ENCODE results near the gene KCNE4. TPM values are rescaled to one million over a fixed set of nuclear protein-coding genes. Genes with fewer than 3 reads are reported as not detected.

KCNE4 gene
- total and polyA plus RNA-seq, 2 experiments from 2014 or later: not detected

DNA sequence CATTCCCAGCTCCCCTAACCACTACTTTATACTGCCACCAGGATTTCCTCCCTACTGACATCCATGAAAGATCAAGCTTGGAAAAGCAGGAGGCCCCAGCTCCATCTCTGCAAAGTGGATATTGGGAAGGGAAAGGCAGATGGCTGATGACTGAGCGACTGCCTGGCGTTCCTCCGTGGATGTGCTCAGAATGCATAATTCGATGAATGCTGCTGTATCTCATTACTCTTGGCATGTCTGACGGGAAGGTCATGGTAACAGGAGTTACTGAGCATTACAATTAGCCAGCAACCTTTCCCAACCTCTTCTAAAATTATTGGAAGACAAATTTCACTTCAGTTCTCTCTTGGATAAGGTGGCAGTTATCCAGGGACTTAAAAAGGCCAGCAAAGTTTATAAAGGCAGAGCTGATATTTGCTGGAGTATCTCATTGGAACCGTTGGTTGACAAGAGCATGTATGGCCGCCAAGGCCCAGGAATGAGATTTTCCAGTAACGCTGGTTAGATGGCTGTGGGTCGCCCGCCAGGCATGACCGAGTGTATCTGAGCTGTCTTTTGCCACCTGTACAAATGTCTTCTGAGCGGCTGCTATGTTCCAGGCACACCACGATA lies 34.5 kb downstream of the KCNE4 start:
- no peak overlapping the region for H3K27ac Mint-ChIP-seq
- no peak for ATAC-seq

More for the DNA sequence above, 34.5 kb downstream of the KCNE4 start:
- TF ChIP-seq CREB1 (CRISPR knock-in tag; IDR thresholded peaks at IDR 0.05; ENCODE audit: low read depth): no peak
- TF ChIP-seq, protein P1, sequence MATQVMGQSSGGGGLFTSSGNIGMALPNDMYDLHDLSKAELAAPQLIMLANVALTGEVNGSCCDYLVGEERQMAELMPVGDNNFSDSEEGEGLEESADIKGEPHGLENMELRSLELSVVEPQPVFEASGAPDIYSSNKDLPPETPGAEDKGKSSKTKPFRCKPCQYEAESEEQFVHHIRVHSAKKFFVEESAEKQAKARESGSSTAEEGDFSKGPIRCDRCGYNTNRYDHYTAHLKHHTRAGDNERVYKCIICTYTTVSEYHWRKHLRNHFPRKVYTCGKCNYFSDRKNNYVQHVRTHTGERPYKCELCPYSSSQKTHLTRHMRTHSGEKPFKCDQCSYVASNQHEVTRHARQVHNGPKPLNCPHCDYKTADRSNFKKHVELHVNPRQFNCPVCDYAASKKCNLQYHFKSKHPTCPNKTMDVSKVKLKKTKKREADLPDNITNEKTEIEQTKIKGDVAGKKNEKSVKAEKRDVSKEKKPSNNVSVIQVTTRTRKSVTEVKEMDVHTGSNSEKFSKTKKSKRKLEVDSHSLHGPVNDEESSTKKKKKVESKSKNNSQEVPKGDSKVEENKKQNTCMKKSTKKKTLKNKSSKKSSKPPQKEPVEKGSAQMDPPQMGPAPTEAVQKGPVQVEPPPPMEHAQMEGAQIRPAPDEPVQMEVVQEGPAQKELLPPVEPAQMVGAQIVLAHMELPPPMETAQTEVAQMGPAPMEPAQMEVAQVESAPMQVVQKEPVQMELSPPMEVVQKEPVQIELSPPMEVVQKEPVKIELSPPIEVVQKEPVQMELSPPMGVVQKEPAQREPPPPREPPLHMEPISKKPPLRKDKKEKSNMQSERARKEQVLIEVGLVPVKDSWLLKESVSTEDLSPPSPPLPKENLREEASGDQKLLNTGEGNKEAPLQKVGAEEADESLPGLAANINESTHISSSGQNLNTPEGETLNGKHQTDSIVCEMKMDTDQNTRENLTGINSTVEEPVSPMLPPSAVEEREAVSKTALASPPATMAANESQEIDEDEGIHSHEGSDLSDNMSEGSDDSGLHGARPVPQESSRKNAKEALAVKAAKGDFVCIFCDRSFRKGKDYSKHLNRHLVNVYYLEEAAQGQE (IDR thresholded peaks at IDR 0.05; ENCODE audit: unreplicated experiment): no peak
- TF ChIP-seq, protein P2, sequence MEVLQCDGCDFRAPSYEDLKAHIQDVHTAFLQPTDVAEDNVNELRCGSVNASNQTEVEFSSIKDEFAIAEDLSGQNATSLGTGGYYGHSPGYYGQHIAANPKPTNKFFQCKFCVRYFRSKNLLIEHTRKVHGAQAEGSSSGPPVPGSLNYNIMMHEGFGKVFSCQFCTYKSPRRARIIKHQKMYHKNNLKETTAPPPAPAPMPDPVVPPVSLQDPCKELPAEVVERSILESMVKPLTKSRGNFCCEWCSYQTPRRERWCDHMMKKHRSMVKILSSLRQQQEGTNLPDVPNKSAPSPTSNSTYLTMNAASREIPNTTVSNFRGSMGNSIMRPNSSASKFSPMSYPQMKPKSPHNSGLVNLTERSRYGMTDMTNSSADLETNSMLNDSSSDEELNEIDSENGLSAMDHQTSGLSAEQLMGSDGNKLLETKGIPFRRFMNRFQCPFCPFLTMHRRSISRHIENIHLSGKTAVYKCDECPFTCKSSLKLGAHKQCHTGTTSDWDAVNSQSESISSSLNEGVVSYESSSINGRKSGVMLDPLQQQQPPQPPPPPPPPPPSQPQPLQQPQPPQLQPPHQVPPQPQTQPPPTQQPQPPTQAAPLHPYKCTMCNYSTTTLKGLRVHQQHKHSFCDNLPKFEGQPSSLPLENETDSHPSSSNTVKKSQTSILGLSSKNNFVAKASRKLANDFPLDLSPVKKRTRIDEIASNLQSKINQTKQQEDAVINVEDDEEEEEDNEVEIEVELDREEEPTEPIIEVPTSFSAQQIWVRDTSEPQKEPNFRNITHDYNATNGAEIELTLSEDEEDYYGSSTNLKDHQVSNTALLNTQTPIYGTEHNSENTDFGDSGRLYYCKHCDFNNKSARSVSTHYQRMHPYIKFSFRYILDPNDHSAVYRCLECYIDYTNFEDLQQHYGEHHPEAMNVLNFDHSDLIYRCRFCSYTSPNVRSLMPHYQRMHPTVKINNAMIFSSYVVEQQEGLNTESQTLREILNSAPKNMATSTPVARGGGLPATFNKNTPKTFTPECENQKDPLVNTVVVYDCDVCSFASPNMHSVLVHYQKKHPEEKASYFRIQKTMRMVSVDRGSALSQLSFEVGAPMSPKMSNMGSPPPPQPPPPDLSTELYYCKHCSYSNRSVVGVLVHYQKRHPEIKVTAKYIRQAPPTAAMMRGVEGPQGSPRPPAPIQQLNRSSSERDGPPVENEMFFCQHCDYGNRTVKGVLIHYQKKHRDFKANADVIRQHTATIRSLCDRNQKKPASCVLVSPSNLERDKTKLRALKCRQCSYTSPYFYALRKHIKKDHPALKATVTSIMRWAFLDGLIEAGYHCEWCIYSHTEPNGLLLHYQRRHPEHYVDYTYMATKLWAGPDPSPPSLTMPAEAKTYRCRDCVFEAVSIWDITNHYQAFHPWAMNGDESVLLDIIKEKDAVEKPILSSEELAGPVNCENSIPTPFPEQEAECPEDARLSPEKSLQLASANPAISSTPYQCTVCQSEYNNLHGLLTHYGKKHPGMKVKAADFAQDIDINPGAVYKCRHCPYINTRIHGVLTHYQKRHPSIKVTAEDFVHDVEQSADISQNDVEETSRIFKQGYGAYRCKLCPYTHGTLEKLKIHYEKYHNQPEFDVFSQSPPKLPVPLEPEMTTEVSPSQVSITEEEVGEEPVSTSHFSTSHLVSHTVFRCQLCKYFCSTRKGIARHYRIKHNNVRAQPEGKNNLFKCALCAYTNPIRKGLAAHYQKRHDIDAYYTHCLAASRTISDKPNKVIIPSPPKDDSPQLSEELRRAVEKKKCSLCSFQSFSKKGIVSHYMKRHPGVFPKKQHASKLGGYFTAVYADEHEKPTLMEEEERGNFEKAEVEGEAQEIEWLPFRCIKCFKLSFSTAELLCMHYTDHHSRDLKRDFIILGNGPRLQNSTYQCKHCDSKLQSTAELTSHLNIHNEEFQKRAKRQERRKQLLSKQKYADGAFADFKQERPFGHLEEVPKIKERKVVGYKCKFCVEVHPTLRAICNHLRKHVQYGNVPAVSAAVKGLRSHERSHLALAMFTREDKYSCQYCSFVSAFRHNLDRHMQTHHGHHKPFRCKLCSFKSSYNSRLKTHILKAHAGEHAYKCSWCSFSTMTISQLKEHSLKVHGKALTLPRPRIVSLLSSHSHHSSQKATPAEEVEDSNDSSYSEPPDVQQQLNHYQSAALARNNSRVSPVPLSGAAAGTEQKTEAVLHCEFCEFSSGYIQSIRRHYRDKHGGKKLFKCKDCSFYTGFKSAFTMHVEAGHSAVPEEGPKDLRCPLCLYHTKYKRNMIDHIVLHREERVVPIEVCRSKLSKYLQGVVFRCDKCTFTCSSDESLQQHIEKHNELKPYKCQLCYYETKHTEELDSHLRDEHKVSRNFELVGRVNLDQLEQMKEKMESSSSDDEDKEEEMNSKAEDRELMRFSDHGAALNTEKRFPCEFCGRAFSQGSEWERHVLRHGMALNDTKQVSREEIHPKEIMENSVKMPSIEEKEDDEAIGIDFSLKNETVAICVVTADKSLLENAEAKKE (CRISPR knock-in tag; IDR thresholded peaks at IDR 0.05): no peak
- no peak for TF ChIP-seq STAT1 (IDR thresholded peaks at IDR 0.05; ENCODE audit: unreplicated experiment)
- TF ChIP-seq POLR2AphosphoS5 (IDR thresholded peaks at IDR 0.05; ENCODE audit: low read depth): no peak
- TF ChIP-seq EZH2phosphoT487 (IDR thresholded peaks at IDR 0.05; ENCODE audit: unreplicated experiment): no peak
- no peak for TF ChIP-seq NANOG (IDR thresholded peaks at IDR 0.05; ENCODE audit: borderline replicate concordance)
- TF ChIP-seq ZNF331 (CRISPR knock-in tag; IDR thresholded peaks at IDR 0.05; ENCODE audit: low read depth): no peak
- no peak for TF ChIP-seq JUNB (IDR thresholded peaks at IDR 0.05; ENCODE audit: unreplicated experiment)
- no peak for TF ChIP-seq EZH2 (IDR thresholded peaks at IDR 0.05; ENCODE audit: low read depth, unreplicated experiment)
- TF ChIP-seq, protein P3, sequence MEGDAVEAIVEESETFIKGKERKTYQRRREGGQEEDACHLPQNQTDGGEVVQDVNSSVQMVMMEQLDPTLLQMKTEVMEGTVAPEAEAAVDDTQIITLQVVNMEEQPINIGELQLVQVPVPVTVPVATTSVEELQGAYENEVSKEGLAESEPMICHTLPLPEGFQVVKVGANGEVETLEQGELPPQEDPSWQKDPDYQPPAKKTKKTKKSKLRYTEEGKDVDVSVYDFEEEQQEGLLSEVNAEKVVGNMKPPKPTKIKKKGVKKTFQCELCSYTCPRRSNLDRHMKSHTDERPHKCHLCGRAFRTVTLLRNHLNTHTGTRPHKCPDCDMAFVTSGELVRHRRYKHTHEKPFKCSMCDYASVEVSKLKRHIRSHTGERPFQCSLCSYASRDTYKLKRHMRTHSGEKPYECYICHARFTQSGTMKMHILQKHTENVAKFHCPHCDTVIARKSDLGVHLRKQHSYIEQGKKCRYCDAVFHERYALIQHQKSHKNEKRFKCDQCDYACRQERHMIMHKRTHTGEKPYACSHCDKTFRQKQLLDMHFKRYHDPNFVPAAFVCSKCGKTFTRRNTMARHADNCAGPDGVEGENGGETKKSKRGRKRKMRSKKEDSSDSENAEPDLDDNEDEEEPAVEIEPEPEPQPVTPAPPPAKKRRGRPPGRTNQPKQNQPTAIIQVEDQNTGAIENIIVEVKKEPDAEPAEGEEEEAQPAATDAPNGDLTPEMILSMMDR (conservative IDR thresholded peaks at IDR 0.05; ENCODE audit: low read depth in 2 of 2): no peak
- TF ChIP-seq, protein P4, sequence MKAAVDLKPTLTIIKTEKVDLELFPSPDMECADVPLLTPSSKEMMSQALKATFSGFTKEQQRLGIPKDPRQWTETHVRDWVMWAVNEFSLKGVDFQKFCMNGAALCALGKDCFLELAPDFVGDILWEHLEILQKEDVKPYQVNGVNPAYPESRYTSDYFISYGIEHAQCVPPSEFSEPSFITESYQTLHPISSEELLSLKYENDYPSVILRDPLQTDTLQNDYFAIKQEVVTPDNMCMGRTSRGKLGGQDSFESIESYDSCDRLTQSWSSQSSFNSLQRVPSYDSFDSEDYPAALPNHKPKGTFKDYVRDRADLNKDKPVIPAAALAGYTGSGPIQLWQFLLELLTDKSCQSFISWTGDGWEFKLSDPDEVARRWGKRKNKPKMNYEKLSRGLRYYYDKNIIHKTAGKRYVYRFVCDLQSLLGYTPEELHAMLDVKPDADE (IDR thresholded peaks at IDR 0.05): no peak
- TF ChIP-seq ZNF114 (CRISPR knock-in tag; IDR thresholded peaks at IDR 0.05): no peak
- H3K9me2 ChIP-seq (ENCODE audit: insufficient read depth): no peaks in the 10 kb centered on the region
- Mint-ChIP-seq H3K4me3 (no peak overlapping the region), H3K36me3 (ENCODE audit: low read depth) (no peaks in the 10 kb centered on the region), H3K4me1 (peaks cover 3% of the 10 kb centered on the region; the same call in 1 of the 3 replicates), H3K9me3 (no peaks in the 10 kb centered on the region), H3K27me3 (ENCODE audit: insufficient read depth, low read depth, poor library complexity) (peaks cover 2% of the 10 kb centered on the region)
- no peaks in the 10 kb centered on the region for H3F3A ChIP-seq (replicated peaks; ENCODE audit: low read depth)
- no peaks in the 10 kb centered on the region for H3K36me3 ChIP-seq (ENCODE audit: insufficient read depth)
- no peak overlapping the region for H3K4me3 ChIP-seq
- no peak overlapping the region for H3K4me2 ChIP-seq
- no peaks in the 10 kb centered on the region for H3K4me1 ChIP-seq (ENCODE audit: insufficient read depth)
- H3K27ac ChIP-seq (ENCODE audit: low read depth): no peak overlapping the region
- H4K20me1 ChIP-seq (replicated peaks; ENCODE audit: insufficient read depth): no peaks in the 10 kb centered on the region
- no peaks in the 10 kb centered on the region for H3K27me3 ChIP-seq (ENCODE audit: insufficient read depth)
- no peak overlapping the region for H2AFZ ChIP-seq
- H3K79me2 ChIP-seq (replicated peaks; ENCODE audit: insufficient read depth): no peaks in the 10 kb centered on the region
- no peak for DNase-seq (ENCODE audit: low spot score)

Data from GM23338 (cell line).